Measurements from ENCODE around the gene CDIP1. TPM values are rescaled to one million over a fixed set of nuclear protein-coding genes. Genes with fewer than 3 reads are reported as not detected.

CDIP1 gene
- total RNA-seq, 1 donor from 2014 or later = 12.9 TPM

- H3K9me3 Mint-ChIP-seq = no peaks in the 10 kb centered on the region
- no peak overlapping the region for H3K27ac Mint-ChIP-seq
- POLR2A ChIA-PET = no interaction called here
These were observed 16.5 kb downstream of the CDIP1 start for GRCh38 chr16:4522051-4522581.

GRCh38 chr16:4520913-4521312 lies 17.7 kb downstream of the CDIP1 start:
- ATAC-seq (ENCODE audit: low read depth) (no peak), DNase-seq (no peak)
- CTCF ChIA-PET = no interaction called here
- TF ChIP-seq CTCF (IDR thresholded peaks at IDR 0.05) = no peak
- POLR2A ChIA-PET = no interaction called here
- H3K27ac Mint-ChIP-seq = no peak overlapping the region
- peaks cover 3% of the 10 kb centered on the region for H3K36me3 Mint-ChIP-seq (ENCODE audit: low read depth)
- intact Hi-C loops (cut with micrococcal nuclease) = no loop called here
- H3K4me1 Mint-ChIP-seq = peaks cover 11% of the 10 kb centered on the region
- no peak overlapping the region for H3K4me3 Mint-ChIP-seq
- H3K9me3 Mint-ChIP-seq = no peaks in the 10 kb centered on the region
- no peaks in the 10 kb centered on the region for H3K27me3 Mint-ChIP-seq

More at GRCh38 chr16:4522051-4522581, 16.5 kb downstream of the CDIP1 start:
- H3K36me3 Mint-ChIP-seq (ENCODE audit: low read depth) = peaks cover 3% of the 10 kb centered on the region
- DNase-seq (no peak), ATAC-seq (ENCODE audit: low read depth) (no peak)
- H3K4me1 Mint-ChIP-seq = peaks cover 7% of the 10 kb centered on the region
- CTCF ChIA-PET = no interaction called here
- no peaks in the 10 kb centered on the region for H3K27me3 Mint-ChIP-seq
- TF ChIP-seq CTCF (IDR thresholded peaks at IDR 0.05) = no peak
- H3K4me3 Mint-ChIP-seq = no peak overlapping the region
- intact Hi-C loops (cut with micrococcal nuclease) = no loop called here

GRCh38 chr16:4519274-4520058 lies 19.1 kb downstream of the CDIP1 start:
- DNase-seq (no peak), ATAC-seq (ENCODE audit: low read depth) (no peak)
- intact Hi-C loops (cut with micrococcal nuclease) = no loop called here
- ChIA-PET CTCF (interaction anchor here (1.2 kb wide), 1 partner anchor 13 kb away, joined by 7 read pairs; no protein-coding TSS in a partner anchor), POLR2A (no interaction called here)
- Mint-ChIP-seq H3K4me1 (peaks cover 24% of the 10 kb centered on the region), H3K36me3 (ENCODE audit: low read depth) (peaks cover 3% of the 10 kb centered on the region), H3K4me3 (no peak overlapping the region), H3K27ac (no peak overlapping the region), H3K27me3 (no peaks in the 10 kb centered on the region), H3K9me3 (no peaks in the 10 kb centered on the region)
- no peak for TF ChIP-seq CTCF (IDR thresholded peaks at IDR 0.05)

- Mint-ChIP-seq H3K36me3 (ENCODE audit: low read depth) (peaks cover 4% of the 10 kb centered on the region), H3K27me3 (no peaks in the 10 kb centered on the region), H3K27ac (no peak overlapping the region), H3K9me3 (no peaks in the 10 kb centered on the region), H3K4me1 (peaks cover 35% of the 10 kb centered on the region), H3K4me3 (no peak overlapping the region)
- POLR2A ChIA-PET = no interaction called here
- DNase-seq (no peak), ATAC-seq (ENCODE audit: low read depth) (no peak)
- CTCF ChIA-PET = interaction anchor here (1.1 to 1.2 kb wide), 2 partner anchors 12 to 68 kb away, joined by 3 to 7 read pairs; no protein-coding TSS in a partner anchor
- intact Hi-C loops (cut with micrococcal nuclease) = no loop called here
- TF ChIP-seq CTCF (IDR thresholded peaks at IDR 0.05) = no peak
These were observed 20.5 kb downstream of the CDIP1 start for GRCh38 chr16:4517812-4518680.
